SK-N-SH treated with all-trans-retinoic acid at 6 μM for 48 hours (cell line): ENCODE measurements around the gene ITGB2.

Experiments
- PATZ1 ChIP-seq: fragments of 250-450 bp; sonication (Bioruptor Pico); IDR thresholded peaks from 2 replicates; pipeline ENCODE4 v1.8.0; 2020; ENCODE audit warnings: mild to moderate bottlenecking, moderate library complexity, borderline replicate concordance
- PPARA ChIP-seq: fragments of 250-450 bp; sonication (Bioruptor Pico); IDR thresholded peaks from 2 replicates; pipeline ENCODE4 v1.5.0; 2020; ENCODE audit warnings: mild to moderate bottlenecking, borderline replicate concordance
- ZFP3 ChIP-seq: fragments of 250-450 bp; sonication (Bioruptor Pico); IDR thresholded peaks from 2 replicates; pipeline ENCODE4 v1.5.0; 2020; ENCODE audit warnings: mild to moderate bottlenecking, moderate library complexity
- ZFP30 ChIP-seq: fragments of 450-650 bp; formaldehyde crosslinking; IDR thresholded peaks from 2 replicates; pipeline ENCODE4 v1.5.0; 2022; ENCODE audit warnings: mild to moderate bottlenecking, moderate library complexity

DNA sequence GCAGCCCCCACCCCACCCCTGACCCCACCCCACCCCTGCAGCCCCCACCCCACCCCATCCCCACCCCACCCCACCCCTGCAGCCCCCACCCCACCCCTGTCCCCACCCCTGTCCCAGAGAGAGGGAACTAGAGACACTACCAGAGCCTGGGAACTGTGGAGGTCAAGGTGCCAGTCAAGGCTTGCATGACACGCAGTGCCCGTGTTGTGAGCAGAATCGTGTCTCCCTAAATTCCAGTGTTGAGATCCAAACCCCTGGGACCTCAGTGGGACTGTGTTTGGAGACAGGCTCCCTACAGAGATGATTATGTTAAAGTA is 84.4 kb downstream of the ITGB2 start:
- TF ChIP-seq PPARA (CRISPR knock-in tag) (no peak), ZFP30 (no peak), PATZ1 (CRISPR knock-in tag) (no peak), ZFP3 (CRISPR knock-in tag) (no peak)
